CD4-positive, alpha-beta T cell (primary cell): Measurements from ENCODE around the gene CFI. TPM values are rescaled to one million over a fixed set of nuclear protein-coding genes. Genes with fewer than 3 reads are reported as not detected.

Source experiments
- ATAC-seq: fragments of 200-7000 bp; cut with Tn5 transposase; one replicate; pipeline ENCODE4 v1.10.0; 2022; ENCODE audit warnings: mild to moderate bottlenecking; ENCODE audit not compliant: poor library complexity
- CTCF ChIA-PET: fragments of 350-600 bp; sonication (Branson Sonifier 250); formaldehyde crosslinking; loops from one replicate; lab custom pipeline; 2021; ENCODE audit warnings: antibody characterized with exemption, inconsistent platforms; lab: Charles Lee
- POLR2A ChIA-PET: fragments of 350-600 bp; sonication (Branson Sonifier 250); formaldehyde crosslinking; loops from one replicate; lab custom pipeline; 2021; ENCODE audit warnings: antibody characterized with exemption, inconsistent platforms; lab: Charles Lee
- DNase-seq, 14 experiments: peaks; one replicate each; pipeline ENCODE4 v3.0.0-alpha.2; 2013 to 2020; ENCODE audit warnings: mixed read lengths in 2 of 14
- H3K27ac ChIP-seq, 2 donors: one replicate each; pipeline versions ENCODE4 v1.5.1 to v1.7.0; 2013; ENCODE audit warnings: low read length in 2 of 2, low read depth in 1 of 2, mild to moderate bottlenecking in 1 of 2
- H3K27me3 ChIP-seq, 2 experiments: 1 replicate in 1 of 2; 2 replicates in 1 of 2; pipeline versions ENCODE4 v1.6.1 to v1.7.0; 2013; ENCODE audit warnings: low read length in 2 of 2, control low read depth in 1 of 2, mild to moderate bottlenecking in 1 of 2, moderate library complexity in 1 of 2; ENCODE audit not compliant: insufficient read depth in 2 of 2, control insufficient read depth in 1 of 2
- H3K36me3 ChIP-seq: one replicate; pipeline ENCODE4 v1.6.1; 2013; ENCODE audit warnings: low read length, control low read depth; ENCODE audit not compliant: insufficient read depth
- H3K4me1 ChIP-seq: one replicate; pipeline ENCODE4 v1.6.1; 2013; ENCODE audit warnings: low read length, control low read depth; ENCODE audit not compliant: insufficient read depth
- H3K4me3 ChIP-seq: one replicate; pipeline ENCODE4 v1.5.1; 2013; ENCODE audit warnings: mild to moderate bottlenecking, low read length, moderate library complexity
- H3K9me3 ChIP-seq, 2 experiments: 1 replicate in 1 of 2; 2 replicates in 1 of 2; pipeline versions ENCODE4 v1.6.1 to v1.7.0; 2013; ENCODE audit warnings: low read length in 2 of 2, mild to moderate bottlenecking in 2 of 2, control low read depth in 1 of 2, moderate library complexity in 1 of 2; ENCODE audit not compliant: control insufficient read depth in 1 of 2, insufficient read depth in 1 of 2
- H3K27ac Mint-ChIP-seq: one replicate; pipeline ENCODE4 v1.8.0; 2020; ENCODE audit warnings: mixed read lengths
- H3K27me3 Mint-ChIP-seq: one replicate; pipeline ENCODE4 v1.8.0; 2021; ENCODE audit warnings: mixed read lengths
- H3K36me3 Mint-ChIP-seq: one replicate; pipeline ENCODE4 v1.8.0; 2021; ENCODE audit warnings: low read depth, mixed read lengths
- H3K4me1 Mint-ChIP-seq: one replicate; pipeline ENCODE4 v1.8.0; 2021; ENCODE audit warnings: low read depth, mixed read lengths
- H3K4me3 Mint-ChIP-seq: one replicate; pipeline ENCODE4 v1.8.0; 2020; ENCODE audit warnings: mild to moderate bottlenecking, mixed read lengths
- H3K9me3 Mint-ChIP-seq: one replicate; pipeline ENCODE4 v1.8.0; 2020; ENCODE audit warnings: mixed read lengths
- CTCF ChIP-seq: fragments of 200-600 bp; IDR thresholded peaks from one replicate; pipeline ENCODE4 v1.8.0; 2022; ENCODE audit warnings: antibody characterized with exemption, mild to moderate bottlenecking
- intact Hi-C, 2 experiments: fragments of 100-400 bp; cut with DNase I in 1 of 2; cut with micrococcal nuclease in 1 of 2; formaldehyde crosslinking; loops; one replicate each; pipeline versions ENCODE4 v1.15.1 to v1.9.0; 2023 to 2025; cut with DNase I, micrococcal nuclease
- total RNA-seq, 174 experiments: library from RNA in 2 of 174; stranded (reverse) in 2 of 174; gene quantifications; one replicate each; pipeline ENCODE4 v1.2.3 and lab custom pipeline; 2021 to 2026

The CFI gene
- total RNA-seq, 2 experiments from 2014 or later = not detected

- ChIA-PET POLR2A (no interaction called here), CTCF (no interaction called here)
- ATAC-seq = no peak
- Mint-ChIP-seq H3K36me3 (no peaks in the 10 kb centered on the region), H3K27ac (no peak overlapping the region), H3K27me3 (no peaks in the 10 kb centered on the region), H3K9me3 (no peaks in the 10 kb centered on the region), H3K4me3 (no peak overlapping the region), H3K4me1 (no peaks in the 10 kb centered on the region)
- no peaks in the 10 kb centered on the region for H3K27me3 ChIP-seq
- H3K36me3 ChIP-seq = no peaks in the 10 kb centered on the region
- H3K27ac ChIP-seq = no peak overlapping the region
- no peak overlapping the region for H3K4me3 ChIP-seq
- no peak for DNase-seq
- no peaks in the 10 kb centered on the region for H3K4me1 ChIP-seq
- H3K9me3 ChIP-seq = no peaks in the 10 kb centered on the region
- TF ChIP-seq CTCF = no peak
- intact Hi-C loops = loop anchor here in 1 of 2 experiments (10.0 kb wide), 1 partner anchor 1095 kb away; no protein-coding TSS in a partner anchor
Measured at GRCh38 chr4:109739547-109739946, 62.3 kb downstream of the CFI start.

- Histone ChIP-seq H3K36me3 (no peaks in the 10 kb centered on the region), H3K4me3 (no peak overlapping the region), H3K4me1 (no peaks in the 10 kb centered on the region), H3K9me3 (no peaks in the 10 kb centered on the region), H3K27me3 (no peaks in the 10 kb centered on the region), H3K27ac (no peak overlapping the region)
- H3K27me3 Mint-ChIP-seq = no peaks in the 10 kb centered on the region
- H3K36me3 Mint-ChIP-seq = no peaks in the 10 kb centered on the region
- H3K4me3 Mint-ChIP-seq = no peak overlapping the region
- no peak for TF ChIP-seq CTCF
- DNase-seq = no peak
- no peak overlapping the region for H3K27ac Mint-ChIP-seq
- ChIA-PET POLR2A (no interaction called here), CTCF (no interaction called here)
- H3K4me1 Mint-ChIP-seq = no peaks in the 10 kb centered on the region
- intact Hi-C loops = loop anchor here in 1 of 2 experiments (10.0 kb wide), 1 partner anchor 1093 kb away; no protein-coding TSS in a partner anchor
- no peaks in the 10 kb centered on the region for H3K9me3 Mint-ChIP-seq
- ATAC-seq = no peak
Measured at GRCh38 chr4:109738104-109738872, 63.5 kb downstream of the CFI start.

DNA sequence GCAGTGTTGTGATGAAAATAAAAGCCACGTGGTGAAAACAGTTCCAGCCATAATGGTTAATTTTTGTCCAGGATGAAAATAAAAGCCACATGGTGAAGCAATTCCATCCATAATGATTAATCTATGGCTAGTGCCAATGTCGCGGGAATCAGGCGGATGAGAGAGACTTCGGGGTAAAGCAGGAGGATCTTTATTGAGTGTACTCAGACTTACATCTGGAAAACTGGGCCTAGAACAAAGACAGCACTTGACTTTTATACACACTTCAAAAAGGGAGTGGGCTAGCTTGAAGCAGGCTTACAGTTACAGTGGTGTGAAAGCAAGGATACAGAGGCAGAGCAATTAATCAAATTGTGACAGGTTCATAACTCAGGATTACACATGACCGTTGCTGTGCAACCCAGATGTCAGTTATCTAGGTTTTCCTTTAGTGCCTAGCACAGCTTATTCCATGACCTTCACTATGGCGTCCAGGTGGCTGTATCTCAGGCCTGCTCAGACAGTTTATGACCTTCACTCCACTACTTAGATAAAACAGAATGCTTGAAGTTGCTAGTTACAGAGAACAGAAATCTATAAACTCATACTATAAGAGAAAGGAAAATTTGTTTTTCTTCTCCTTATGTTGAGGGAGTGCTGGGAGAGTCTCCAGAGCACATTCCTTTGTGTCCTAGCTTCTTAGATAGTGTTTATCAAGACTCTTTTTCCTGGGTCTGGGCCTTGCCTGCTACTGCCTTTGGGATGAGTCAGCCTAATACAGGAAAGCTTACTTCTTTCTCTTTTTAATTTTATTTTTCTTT lies 66.0 kb downstream of the CFI start:
- H3K9me3 Mint-ChIP-seq = no peaks in the 10 kb centered on the region

More for the DNA sequence above, 66.0 kb downstream of the CFI start:
- H3K27me3 Mint-ChIP-seq = no peaks in the 10 kb centered on the region
- H3K27ac ChIP-seq = no peak overlapping the region
- no peak overlapping the region for H3K4me3 Mint-ChIP-seq
- intact Hi-C loops = loop anchor here in 1 of 2 experiments (10.0 kb wide), 1 partner anchor 1091 kb away; no protein-coding TSS in a partner anchor
- POLR2A ChIA-PET = interaction anchor here (1.6 kb wide), 1 partner anchor 11 kb away, joined by 3 read pairs; no protein-coding TSS in a partner anchor
- no peaks in the 10 kb centered on the region for H3K36me3 ChIP-seq
- CTCF ChIA-PET = no interaction called here
- no peaks in the 10 kb centered on the region for H3K27me3 ChIP-seq
- H3K4me3 ChIP-seq = no peak overlapping the region
- DNase-seq = no peak
- ATAC-seq = no peak
- H3K4me1 Mint-ChIP-seq = no peaks in the 10 kb centered on the region
- H3K36me3 Mint-ChIP-seq = no peaks in the 10 kb centered on the region
- H3K9me3 ChIP-seq = no peaks in the 10 kb centered on the region
- TF ChIP-seq CTCF = no peak
- H3K27ac Mint-ChIP-seq = no peak overlapping the region
- no peaks in the 10 kb centered on the region for H3K4me1 ChIP-seq
